Fibroblast of lung (primary cell): ENCODE data around the gene WDR88. TPM values are rescaled to one million over a fixed set of nuclear protein-coding genes. Genes with fewer than 3 reads are reported as not detected.

Experiments used
- DNase-seq, 2 donors: peaks; one replicate each; pipeline versions ENCODE4 v3.0.0 to v3.0.0-alpha.2; 2010; ENCODE audit warnings: low read depth in 2 of 2
- H2AFZ ChIP-seq: 2 replicates; pipeline ENCODE4 v1.5.1; 2012; ENCODE audit warnings: low read length, control low read depth, inconsistent platforms
- H3K27ac ChIP-seq: 2 replicates; pipeline ENCODE4 v1.5.1; 2011; ENCODE audit warnings: low read length, control low read depth; ENCODE audit not compliant: insufficient read depth
- H3K27me3 ChIP-seq: 2 replicates; pipeline ENCODE4 v1.5.1; 2011; ENCODE audit warnings: mild to moderate bottlenecking, low read length; ENCODE audit not compliant: control insufficient read depth, insufficient read depth
- H3K36me3 ChIP-seq: 2 replicates; pipeline ENCODE4 v1.5.1; 2011; ENCODE audit warnings: low read length; ENCODE audit not compliant: control insufficient read depth, insufficient read depth
- H3K4me1 ChIP-seq: 2 replicates; pipeline ENCODE4 v1.5.1; 2011; ENCODE audit warnings: low read length; ENCODE audit not compliant: control insufficient read depth, insufficient read depth; ENCODE audit errors: extremely low read depth
- H3K4me2 ChIP-seq: 2 replicates; pipeline ENCODE4 v1.5.1; 2011; ENCODE audit warnings: low read length, control low read depth; ENCODE audit not compliant: insufficient read depth; ENCODE audit errors: extremely low read depth
- H3K4me3 ChIP-seq, 4 experiments: fragments of 200-600 bp in 1 of 4; sonication (generic) in 1 of 4; replicated peaks in 1 of 4; 2 replicates each; pipeline ENCODE4 v1.5.1; 2011 to 2016; ENCODE audit warnings: low read length in 4 of 4, low read depth in 3 of 4, mild to moderate bottlenecking in 3 of 4, control low read depth in 2 of 4, inconsistent platforms in 1 of 4, mixed read lengths in 1 of 4; ENCODE audit not compliant: insufficient read depth in 1 of 4; ENCODE audit errors: control extremely low read depth in 1 of 4
- H3K79me2 ChIP-seq: 2 replicates; pipeline ENCODE4 v1.5.1; 2012; ENCODE audit warnings: mild to moderate bottlenecking, low read length, inconsistent platforms; ENCODE audit not compliant: control insufficient read depth, insufficient read depth
- H3K9ac ChIP-seq: 2 replicates; pipeline ENCODE4 v1.5.1; 2011; ENCODE audit warnings: mild to moderate bottlenecking, low read length, control low read depth; ENCODE audit not compliant: insufficient read depth
- H3K9me3 ChIP-seq: 2 replicates; pipeline ENCODE4 v1.5.1; 2012; ENCODE audit warnings: low read depth, low read length; ENCODE audit not compliant: control insufficient read depth, insufficient read depth
- H4K20me1 ChIP-seq: 2 replicates; pipeline ENCODE4 v1.5.1; 2011; ENCODE audit warnings: low read length; ENCODE audit not compliant: control insufficient read depth, insufficient read depth; ENCODE audit errors: extremely low read depth
- EZH2 ChIP-seq: IDR thresholded peaks from 2 replicates; pipeline ENCODE4 v1.5.1; 2012; ENCODE audit warnings: low read length, control low read depth, mild to moderate bottlenecking; ENCODE audit errors: missing control alignments
- polyA plus RNA-seq, 2 donors: library from polyadenylated mRNA; depleted of rRNA in 1 of 2; stranded (reverse) in 1 of 2; unstranded in 1 of 2; fragments of >200 nt; gene quantifications; 2 replicates each; pipeline ENCODE4 v1.2.1, GENCODE V29; 2011 to 2012; ENCODE audit warnings: missing spikeins in 1 of 2
- total RNA-seq: library from RNA; depleted of rRNA; stranded (reverse); fragments of >200 nt; gene quantifications from 2 replicates; pipeline ENCODE4 v1.2.1, GENCODE V29; 2014
- TF ChIP-seq, protein P1 (sequence below), 2 donors: IDR thresholded peaks in 1 of 2; conservative IDR thresholded peaks in 1 of 2; 1 replicate in 1 of 2; 2 replicates in 1 of 2; pipeline ENCODE4 v1.5.1; 2011 to 2012; ENCODE audit warnings: low read length in 2 of 2, control low read depth in 1 of 2, inconsistent platforms in 1 of 2, low read depth in 1 of 2, mild to moderate bottlenecking in 1 of 2

WDR88 gene
- total and polyA plus RNA-seq, 2 donors (not counting 1 experiment from before 2014, with no cell fraction given) = not detected

GRCh38 chr19:33094436-33095067 is 37.4 kb upstream of the WDR88 start:
- Histone ChIP-seq H2AFZ (no peak overlapping the region), H3K36me3 (peaks cover 14% of the 10 kb centered on the region), H3K27ac (no peak overlapping the region), H4K20me1 (no peaks in the 10 kb centered on the region), H3K4me3 (no peak overlapping the region), H3K9me3 (no peaks in the 10 kb centered on the region), H3K27me3 (no peaks in the 10 kb centered on the region), H3K79me2 (no peaks in the 10 kb centered on the region), H3K4me1 (no peaks in the 10 kb centered on the region), H3K4me2 (no peak overlapping the region), H3K9ac (no peak overlapping the region)
- TF ChIP-seq, protein P1, sequence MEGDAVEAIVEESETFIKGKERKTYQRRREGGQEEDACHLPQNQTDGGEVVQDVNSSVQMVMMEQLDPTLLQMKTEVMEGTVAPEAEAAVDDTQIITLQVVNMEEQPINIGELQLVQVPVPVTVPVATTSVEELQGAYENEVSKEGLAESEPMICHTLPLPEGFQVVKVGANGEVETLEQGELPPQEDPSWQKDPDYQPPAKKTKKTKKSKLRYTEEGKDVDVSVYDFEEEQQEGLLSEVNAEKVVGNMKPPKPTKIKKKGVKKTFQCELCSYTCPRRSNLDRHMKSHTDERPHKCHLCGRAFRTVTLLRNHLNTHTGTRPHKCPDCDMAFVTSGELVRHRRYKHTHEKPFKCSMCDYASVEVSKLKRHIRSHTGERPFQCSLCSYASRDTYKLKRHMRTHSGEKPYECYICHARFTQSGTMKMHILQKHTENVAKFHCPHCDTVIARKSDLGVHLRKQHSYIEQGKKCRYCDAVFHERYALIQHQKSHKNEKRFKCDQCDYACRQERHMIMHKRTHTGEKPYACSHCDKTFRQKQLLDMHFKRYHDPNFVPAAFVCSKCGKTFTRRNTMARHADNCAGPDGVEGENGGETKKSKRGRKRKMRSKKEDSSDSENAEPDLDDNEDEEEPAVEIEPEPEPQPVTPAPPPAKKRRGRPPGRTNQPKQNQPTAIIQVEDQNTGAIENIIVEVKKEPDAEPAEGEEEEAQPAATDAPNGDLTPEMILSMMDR (conservative IDR thresholded peaks at IDR 0.05 in 1 of 2, IDR thresholded peaks at IDR 0.05 in 1 of 2; ENCODE audit: low read depth in 1 of 2, low read length in 2 of 2) = no peak
- no peak for TF ChIP-seq EZH2
- no peak for DNase-seq

DNA sequence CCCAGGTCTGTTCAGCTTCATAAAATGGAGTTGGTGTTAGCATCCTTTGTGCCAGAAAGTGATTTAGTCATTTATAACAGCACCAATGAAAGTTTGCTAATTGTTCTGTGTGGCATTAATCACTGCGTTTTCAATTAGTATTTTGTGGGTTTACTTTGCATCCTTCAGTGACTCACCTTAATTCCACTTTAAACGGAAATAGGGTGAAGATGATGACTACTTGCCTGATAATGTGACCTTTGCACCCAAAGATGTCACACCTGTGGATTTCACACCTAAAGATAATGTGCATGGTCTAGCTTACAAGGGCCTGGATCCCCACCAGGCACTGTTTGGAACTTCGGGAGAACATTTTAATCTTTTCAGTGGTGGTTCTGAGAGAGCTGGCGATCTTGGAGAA is 35.9 kb upstream of the WDR88 start:
- TF ChIP-seq, protein P1 (conservative IDR thresholded peaks at IDR 0.05 in 1 of 2, IDR thresholded peaks at IDR 0.05 in 1 of 2; ENCODE audit: low read depth in 1 of 2, low read length in 2 of 2) = no peak
- TF ChIP-seq EZH2 = no peak
- Histone ChIP-seq H3K4me2 (no peak overlapping the region), H3K27me3 (no peaks in the 10 kb centered on the region), H4K20me1 (no peaks in the 10 kb centered on the region), H2AFZ (no peak overlapping the region), H3K27ac (no peak overlapping the region), H3K9ac (no peak overlapping the region), H3K79me2 (no peaks in the 10 kb centered on the region), H3K4me1 (no peaks in the 10 kb centered on the region), H3K9me3 (no peaks in the 10 kb centered on the region), H3K4me3 (no peak overlapping the region), H3K36me3 (peaks cover 18% of the 10 kb centered on the region)
- no peak for DNase-seq

DNA sequence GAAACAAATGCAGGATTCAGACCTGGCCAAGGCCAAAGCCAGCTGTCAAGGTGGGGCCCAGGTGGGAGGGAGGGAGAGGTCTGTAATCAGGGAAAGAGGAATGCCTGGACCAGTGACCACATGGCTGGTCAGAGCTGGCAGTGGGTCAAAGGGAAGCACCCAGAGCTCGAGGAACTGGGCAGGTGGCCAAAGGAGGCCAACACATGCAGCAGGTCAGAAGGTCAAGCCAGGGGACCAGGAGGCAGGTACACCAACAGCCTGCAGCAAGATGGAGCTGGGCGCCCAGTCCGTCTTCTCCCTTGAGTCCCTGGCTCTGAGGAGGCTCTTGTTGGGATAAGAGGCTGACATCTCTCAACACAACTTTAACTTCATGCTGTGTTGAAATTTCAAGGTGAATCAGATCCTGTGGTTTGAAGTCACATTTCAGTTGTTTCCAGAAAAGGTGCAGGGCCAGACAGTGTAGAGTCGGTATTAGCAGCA is 33.8 kb upstream of the WDR88 start:
- Histone ChIP-seq H3K9ac (no peak overlapping the region), H3K36me3 (peaks cover 19% of the 10 kb centered on the region), H3K27ac (no peak overlapping the region)

More for the DNA sequence above, 33.8 kb upstream of the WDR88 start:
- H3K4me1 ChIP-seq = no peaks in the 10 kb centered on the region
- H3K9me3 ChIP-seq = no peaks in the 10 kb centered on the region
- no peaks in the 10 kb centered on the region for H3K27me3 ChIP-seq
- no peaks in the 10 kb centered on the region for H3K79me2 ChIP-seq
- H4K20me1 ChIP-seq = no peaks in the 10 kb centered on the region
- DNase-seq = no peak
- H3K4me2 ChIP-seq = no peak overlapping the region
- TF ChIP-seq, protein P1 (conservative IDR thresholded peaks at IDR 0.05 in 1 of 2, IDR thresholded peaks at IDR 0.05 in 1 of 2; ENCODE audit: low read depth in 1 of 2, low read length in 2 of 2) = no peak
- no peak for TF ChIP-seq EZH2
- no peak overlapping the region for H2AFZ ChIP-seq
- H3K4me3 ChIP-seq = no peak overlapping the region
